ENCODE measurements around the gene FCHSD1. TPM values are rescaled to one million over a fixed set of nuclear protein-coding genes. Genes with fewer than 3 reads are reported as not detected.

Gene FCHSD1
- polyA plus RNA-seq, 4 donors: 8.3 to 22.0 (median 13.6) TPM

GRCh38 chr5:141668601-141669265 lies 17.5 kb upstream of the FCHSD1 start:
- peaks cover 0 to 62% (median 2%) of the 10 kb centered on the region in 3 donors for H3K36me3 ChIP-seq (ENCODE audit: control insufficient read depth in 3 of 3, insufficient read depth in 2 of 3, low read depth in 1 of 3, low read length in 3 of 3)
- 76 to 80% (median 77%) methylated on average over 8 of the region's 8 CpGs for WGBS, 3 donors
- H3K27me3 ChIP-seq (ENCODE audit: control insufficient read depth in 3 of 3, insufficient read depth in 3 of 3, low read length in 3 of 3): no peaks in the 10 kb centered on the region
- no peak for DNase-seq
- peaks cover 0 to 3% (median 0%) of the 10 kb centered on the region in 3 donors for H3K4me1 ChIP-seq (ENCODE audit: control insufficient read depth in 3 of 3, insufficient read depth in 2 of 3, low read depth in 1 of 3, low read length in 2 of 3)
- FAIRE-seq: no peak
- H3K4me3 ChIP-seq (ENCODE audit: low read depth in 1 of 3, low read length in 3 of 3): no peak overlapping the region
- H3K27ac ChIP-seq (ENCODE audit: low read depth in 1 of 3, low read length in 2 of 3): no peak overlapping the region
- H3K9me3 ChIP-seq (ENCODE audit: control insufficient read depth in 2 of 2, insufficient read depth in 1 of 2, low read depth in 1 of 2, low read length in 1 of 2): no peaks in the 10 kb centered on the region

DNA sequence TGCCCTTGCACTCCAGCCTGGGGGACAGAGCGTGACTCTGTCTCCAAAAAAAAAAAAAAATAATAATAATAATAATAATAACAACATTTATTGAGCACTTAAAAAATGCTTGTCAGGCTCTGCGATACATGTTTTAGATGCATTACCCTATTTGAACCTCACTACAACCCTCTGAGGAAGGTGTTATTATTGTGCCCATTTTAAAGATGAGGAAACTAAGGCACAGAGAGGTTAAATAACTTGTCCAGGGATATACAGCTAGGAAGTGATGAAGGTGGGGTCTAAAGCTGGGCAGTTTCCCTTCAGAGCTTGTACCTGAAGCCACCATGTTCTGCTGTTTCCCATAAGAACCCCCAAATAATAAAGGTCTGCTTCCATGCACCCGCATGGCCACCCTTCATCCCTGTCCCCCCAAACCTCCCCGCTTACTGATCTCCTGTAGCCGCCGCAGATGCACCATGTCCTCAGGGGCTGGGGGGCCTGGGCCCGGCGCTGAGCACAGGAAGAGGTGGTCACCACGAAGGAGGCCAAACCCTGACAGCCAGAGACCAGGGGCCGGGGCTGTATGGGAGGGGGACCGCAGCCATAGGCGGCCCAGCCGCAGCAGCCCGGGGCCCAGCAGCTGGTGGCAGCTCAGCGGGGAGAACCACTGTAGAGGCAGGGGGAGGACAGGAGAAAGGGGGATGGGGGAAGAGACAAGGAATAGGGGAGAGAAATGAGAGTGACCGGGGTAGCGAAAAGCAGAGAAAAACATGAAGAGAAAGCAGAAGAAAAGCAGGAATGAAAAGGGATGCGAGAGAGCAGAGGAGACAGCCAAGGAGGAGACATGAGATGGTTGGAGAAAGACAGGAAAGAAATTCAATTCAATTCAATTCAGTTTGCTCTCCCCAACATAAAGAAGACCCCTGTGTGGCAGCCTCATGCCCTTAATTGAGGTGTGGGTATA lies 15.1 kb upstream of the FCHSD1 start:
- FAIRE-seq: no peak
- Histone ChIP-seq H3K9me3 (ENCODE audit: control insufficient read depth in 2 of 2, insufficient read depth in 1 of 2, low read depth in 1 of 2, low read length in 1 of 2) (no peaks in the 10 kb centered on the region), H3K27me3 (ENCODE audit: control insufficient read depth in 3 of 3, insufficient read depth in 3 of 3, low read length in 3 of 3) (no peaks in the 10 kb centered on the region), H3K36me3 (ENCODE audit: control insufficient read depth in 3 of 3, insufficient read depth in 2 of 3, low read depth in 1 of 3, low read length in 3 of 3) (peaks cover 0 to 55% (median 0%) of the 10 kb centered on the region in 3 donors), H3K27ac (ENCODE audit: low read depth in 1 of 3, low read length in 2 of 3) (no peak overlapping the region), H3K4me1 (ENCODE audit: control insufficient read depth in 3 of 3, insufficient read depth in 2 of 3, low read depth in 1 of 3, low read length in 2 of 3) (peaks cover 0 to 3% (median 0%) of the 10 kb centered on the region in 3 donors), H3K4me3 (ENCODE audit: low read depth in 1 of 3, low read length in 3 of 3) (no peak overlapping the region)
- no peak for DNase-seq
- 89 to 96% (median 93%) methylated on average over 18 of the region's 18 CpGs for WGBS, 3 donors

DNA sequence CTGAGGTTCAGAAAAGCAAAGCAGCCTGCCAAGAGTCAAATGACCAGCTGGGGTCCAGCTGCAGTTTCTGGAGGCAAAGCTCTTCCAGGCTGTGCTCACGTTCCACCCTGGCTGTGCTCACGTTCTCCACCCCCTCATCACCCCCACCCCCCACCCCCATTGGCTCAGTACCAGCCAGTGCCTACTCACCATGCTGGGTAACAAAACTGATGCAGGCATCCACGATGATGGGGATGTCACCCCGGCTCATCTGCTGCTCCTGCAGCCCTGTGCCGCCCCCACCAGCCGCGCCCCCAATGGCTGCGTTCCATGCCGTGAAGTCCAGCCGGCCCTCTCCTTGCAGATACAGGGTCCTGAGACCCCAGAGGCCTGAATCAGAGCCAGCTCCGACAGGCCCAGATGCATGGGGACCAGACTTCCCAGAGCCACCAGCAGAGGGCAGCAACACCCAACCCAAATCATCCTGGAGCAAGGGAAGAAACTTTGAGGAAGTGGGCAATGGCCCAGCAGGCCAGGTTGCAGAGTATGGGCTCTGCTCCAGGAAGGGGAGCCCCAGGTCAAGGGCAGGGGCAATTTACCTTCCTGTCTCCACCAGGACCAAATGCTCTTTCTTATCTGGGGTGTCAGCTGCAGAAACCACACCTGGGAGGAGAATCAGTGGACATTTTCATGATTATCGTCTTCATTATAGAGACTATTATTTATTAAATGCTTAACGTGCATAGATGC lies 13.7 kb upstream of the FCHSD1 start:
- FAIRE-seq: no peak
- H3K36me3 ChIP-seq (ENCODE audit: control insufficient read depth in 3 of 3, insufficient read depth in 2 of 3, low read depth in 1 of 3, low read length in 3 of 3): peaks cover 0 to 43% (median 0%) of the 10 kb centered on the region in 3 donors
- H3K27me3 ChIP-seq (ENCODE audit: control insufficient read depth in 3 of 3, insufficient read depth in 3 of 3, low read length in 3 of 3): no peaks in the 10 kb centered on the region
- no peak overlapping the region for H3K27ac ChIP-seq (ENCODE audit: low read depth in 1 of 3, low read length in 2 of 3)
- H3K4me1 ChIP-seq (ENCODE audit: control insufficient read depth in 3 of 3, insufficient read depth in 2 of 3, low read depth in 1 of 3, low read length in 2 of 3): peaks cover 0 to 3% (median 0%) of the 10 kb centered on the region in 3 donors
- 23 to 34% (median 30%) methylated on average over 13 of the region's 13 CpGs for WGBS, 3 donors
- DNase-seq: peak; percentile 82 to 86
- H3K4me3 ChIP-seq (ENCODE audit: low read depth in 1 of 3, low read length in 3 of 3): no peak overlapping the region
- H3K9me3 ChIP-seq (ENCODE audit: control insufficient read depth in 2 of 2, insufficient read depth in 1 of 2, low read depth in 1 of 2, low read length in 1 of 2): no peaks in the 10 kb centered on the region

GRCh38 chr5:141663506-141663905 lies 12.3 kb upstream of the FCHSD1 start:
- WGBS, 3 donors: 83 to 90% (median 86%) methylated on average over 8 of the region's 8 CpGs
- Histone ChIP-seq H3K36me3 (ENCODE audit: control insufficient read depth in 3 of 3, insufficient read depth in 2 of 3, low read depth in 1 of 3, low read length in 3 of 3) (peaks cover 0 to 41% (median 0%) of the 10 kb centered on the region in 3 donors), H3K4me3 (ENCODE audit: low read depth in 1 of 3, low read length in 3 of 3) (no peak overlapping the region), H3K27ac (ENCODE audit: low read depth in 1 of 3, low read length in 2 of 3) (no peak overlapping the region), H3K27me3 (ENCODE audit: control insufficient read depth in 3 of 3, insufficient read depth in 3 of 3, low read length in 3 of 3) (no peaks in the 10 kb centered on the region), H3K4me1 (ENCODE audit: control insufficient read depth in 3 of 3, insufficient read depth in 2 of 3, low read depth in 1 of 3, low read length in 2 of 3) (peaks cover 0 to 3% (median 0%) of the 10 kb centered on the region in 3 donors), H3K9me3 (ENCODE audit: control insufficient read depth in 2 of 2, insufficient read depth in 1 of 2, low read depth in 1 of 2, low read length in 1 of 2) (no peaks in the 10 kb centered on the region)
- DNase-seq (no peak), FAIRE-seq (no peak)

GRCh38 chr5:141662028-141662427 lies 10.8 kb upstream of the FCHSD1 start:
- H3K36me3 ChIP-seq (ENCODE audit: control insufficient read depth in 3 of 3, insufficient read depth in 2 of 3, low read depth in 1 of 3, low read length in 3 of 3): peaks cover 0 to 44% (median 0%) of the 10 kb centered on the region in 3 donors
- no peaks in the 10 kb centered on the region for H3K27me3 ChIP-seq (ENCODE audit: control insufficient read depth in 3 of 3, insufficient read depth in 3 of 3, low read length in 3 of 3)
- FAIRE-seq (no peak), DNase-seq (no peak)
- H3K9me3 ChIP-seq (ENCODE audit: control insufficient read depth in 2 of 2, insufficient read depth in 1 of 2, low read depth in 1 of 2, low read length in 1 of 2): no peaks in the 10 kb centered on the region
- 85 to 90% (median 89%) methylated on average over 17 of the region's 17 CpGs for WGBS, 3 donors
- no peak overlapping the region for H3K4me3 ChIP-seq (ENCODE audit: low read depth in 1 of 3, low read length in 3 of 3)
- peaks cover 0 to 3% (median 0%) of the 10 kb centered on the region in 3 donors for H3K4me1 ChIP-seq (ENCODE audit: control insufficient read depth in 3 of 3, insufficient read depth in 2 of 3, low read depth in 1 of 3, low read length in 2 of 3)
- no peak overlapping the region for H3K27ac ChIP-seq (ENCODE audit: low read depth in 1 of 3, low read length in 2 of 3)

DNA sequence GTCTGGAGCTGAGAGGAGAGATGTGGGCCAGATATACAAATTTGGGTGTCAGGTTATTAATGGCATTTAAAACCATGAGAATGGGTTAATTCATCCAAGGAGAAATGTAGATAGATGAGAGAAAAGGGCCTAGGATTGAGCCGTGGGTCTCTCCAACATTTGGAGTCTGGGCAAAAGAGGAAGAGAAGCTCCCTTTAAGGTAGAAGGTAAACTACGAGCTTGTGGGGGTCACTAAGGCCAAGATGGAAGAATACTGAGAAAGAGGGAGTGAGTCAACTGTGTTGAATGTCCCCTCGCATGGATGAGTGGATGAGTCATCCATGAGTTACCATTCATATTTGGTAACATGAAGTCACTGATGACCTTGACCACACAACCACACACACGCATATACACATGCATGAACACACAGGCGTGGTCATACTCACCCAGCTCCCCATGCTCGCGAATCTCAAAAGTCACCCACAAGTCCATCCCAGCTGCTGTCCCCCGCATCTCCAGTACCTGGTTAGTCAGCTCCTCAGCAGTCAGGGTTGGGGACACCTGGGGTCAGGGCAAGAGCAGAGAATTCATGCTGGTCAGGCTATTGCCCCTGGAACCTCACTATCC lies 6.8 kb upstream of the FCHSD1 start:
- FAIRE-seq (no peak), DNase-seq (no peak)
- Histone ChIP-seq H3K4me3 (ENCODE audit: low read depth in 1 of 3, low read length in 3 of 3) (no peak overlapping the region), H3K4me1 (ENCODE audit: control insufficient read depth in 3 of 3, insufficient read depth in 2 of 3, low read depth in 1 of 3, low read length in 2 of 3) (no peaks in the 10 kb centered on the region), H3K36me3 (ENCODE audit: control insufficient read depth in 3 of 3, insufficient read depth in 2 of 3, low read depth in 1 of 3, low read length in 3 of 3) (peaks cover 0 to 48% (median 0%) of the 10 kb centered on the region in 3 donors), H3K27me3 (ENCODE audit: control insufficient read depth in 3 of 3, insufficient read depth in 3 of 3, low read length in 3 of 3) (no peaks in the 10 kb centered on the region), H3K9me3 (ENCODE audit: control insufficient read depth in 2 of 2, insufficient read depth in 1 of 2, low read depth in 1 of 2, low read length in 1 of 2) (no peaks in the 10 kb centered on the region), H3K27ac (ENCODE audit: low read depth in 1 of 3, low read length in 2 of 3) (no peak overlapping the region)
- WGBS, 3 donors: 75 to 78% (median 77%) methylated on average over 8 of the region's 8 CpGs

- FAIRE-seq (no peak), DNase-seq (no peak)
- Histone ChIP-seq H3K4me3 (ENCODE audit: low read depth in 1 of 3, low read length in 3 of 3) (no peak overlapping the region), H3K27ac (ENCODE audit: low read depth in 1 of 3, low read length in 2 of 3) (no peak overlapping the region), H3K4me1 (ENCODE audit: control insufficient read depth in 3 of 3, insufficient read depth in 2 of 3, low read depth in 1 of 3, low read length in 2 of 3) (no peaks in the 10 kb centered on the region), H3K36me3 (ENCODE audit: control insufficient read depth in 3 of 3, insufficient read depth in 2 of 3, low read depth in 1 of 3, low read length in 3 of 3) (peaks cover 0 to 48% (median 0%) of the 10 kb centered on the region in 3 donors), H3K9me3 (ENCODE audit: control insufficient read depth in 2 of 2, insufficient read depth in 1 of 2, low read depth in 1 of 2, low read length in 1 of 2) (no peaks in the 10 kb centered on the region), H3K27me3 (ENCODE audit: control insufficient read depth in 3 of 3, insufficient read depth in 3 of 3, low read length in 3 of 3) (no peaks in the 10 kb centered on the region)
- 90 to 93% (median 90%) methylated on average over 1 of the region's 1 CpG for WGBS, 3 donors
These were observed 6.2 kb upstream of the FCHSD1 start for GRCh38 chr5:141657404-141657803.

DNA sequence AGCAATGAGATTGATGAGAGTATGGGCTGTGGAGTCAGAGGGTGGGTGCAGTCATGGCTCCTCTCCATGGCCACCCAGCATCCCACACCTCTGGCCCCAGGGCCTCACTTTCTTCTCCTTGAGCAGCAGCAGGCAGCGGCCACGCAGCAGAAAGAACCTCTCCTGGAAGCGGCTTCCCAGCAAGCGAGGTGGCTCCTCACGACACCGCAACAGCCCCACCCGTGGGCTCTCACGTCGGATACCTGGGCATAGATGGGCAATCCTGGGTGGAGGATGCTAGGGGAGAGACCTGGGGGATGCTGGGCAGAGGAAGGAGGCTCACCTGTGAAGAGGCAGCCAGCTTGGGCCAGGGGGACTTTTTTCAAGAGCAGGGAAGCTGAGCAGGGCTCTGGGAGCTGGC lies 5.2 kb upstream of the FCHSD1 start:
- DNase-seq: no peak
- H3K4me1 ChIP-seq (ENCODE audit: control insufficient read depth in 3 of 3, insufficient read depth in 2 of 3, low read depth in 1 of 3, low read length in 2 of 3): peaks cover 0 to 5% (median 3%) of the 10 kb centered on the region in 3 donors
- no peaks in the 10 kb centered on the region for H3K27me3 ChIP-seq (ENCODE audit: control insufficient read depth in 3 of 3, insufficient read depth in 3 of 3, low read length in 3 of 3)
- H3K4me3 ChIP-seq (ENCODE audit: low read depth in 1 of 3, low read length in 3 of 3): no peak overlapping the region
- H3K36me3 ChIP-seq (ENCODE audit: control insufficient read depth in 3 of 3, insufficient read depth in 2 of 3, low read depth in 1 of 3, low read length in 3 of 3): peaks cover 0 to 40% (median 0%) of the 10 kb centered on the region in 3 donors
- FAIRE-seq: no peak
- WGBS, 3 donors: 88 to 92% (median 91%) methylated on average over 9 of the region's 9 CpGs
- H3K9me3 ChIP-seq (ENCODE audit: control insufficient read depth in 2 of 2, insufficient read depth in 1 of 2, low read depth in 1 of 2, low read length in 1 of 2): no peaks in the 10 kb centered on the region
- no peak overlapping the region for H3K27ac ChIP-seq (ENCODE audit: low read depth in 1 of 3, low read length in 2 of 3)
